ENCODE measurements around the gene SLC25A1. TPM values are rescaled to one million over a fixed set of nuclear protein-coding genes. Genes with fewer than 3 reads are reported as not detected.

The SLC25A1 gene
- total and polyA plus RNA-seq, 2 donors: 15.3 to 18.5 TPM

DNA sequence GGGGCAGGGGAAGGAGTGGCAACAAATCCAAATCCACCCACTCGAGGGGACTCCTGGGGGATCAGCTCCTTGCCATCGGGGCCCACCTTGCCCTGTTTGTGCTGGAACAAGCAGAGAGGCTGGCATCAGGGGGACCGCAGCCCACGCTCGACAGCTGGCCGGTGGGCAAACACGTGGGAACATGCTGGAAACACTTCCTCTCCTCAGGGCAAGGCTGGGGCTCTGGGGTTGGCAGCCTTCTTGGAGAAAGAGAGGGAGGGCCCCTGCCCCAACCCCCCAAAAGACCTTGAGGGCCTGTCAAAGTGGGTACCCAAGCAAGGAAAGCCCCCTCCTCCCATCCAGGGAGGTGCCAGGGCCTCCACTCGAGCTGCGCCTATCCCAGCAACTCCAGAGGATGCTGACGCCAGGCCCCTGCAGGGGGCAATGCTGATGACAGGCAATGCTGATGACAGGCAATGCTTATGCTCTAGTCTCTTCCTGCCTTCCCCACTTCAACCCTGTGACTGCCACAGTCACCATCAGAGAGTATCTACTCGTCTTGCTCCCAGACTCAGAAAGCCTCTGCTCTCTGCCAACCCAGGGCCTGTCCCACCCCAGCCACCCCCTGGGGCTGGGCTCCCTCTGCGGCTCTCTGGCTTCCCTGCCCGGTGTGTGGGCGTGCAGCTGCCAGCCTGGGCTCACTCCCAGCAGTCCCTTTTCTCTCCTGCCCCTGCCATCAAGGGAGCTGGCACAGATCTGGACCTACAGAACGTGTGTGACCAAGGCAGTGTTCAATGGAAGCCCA, 40.1 kb downstream of the SLC25A1 start:
- WGBS: 98% methylated on average over 15 of the region's 15 CpGs
- Histone ChIP-seq H3K27me3 (ENCODE audit: control insufficient read depth in 2 of 2, insufficient read depth in 1 of 2, low read length in 1 of 2) (no peaks in the 10 kb centered on the region), H3K4me3 (ENCODE audit: low read length in 2 of 2) (no peak overlapping the region), H3K4me1 (ENCODE audit: control insufficient read depth in 2 of 2, insufficient read depth in 2 of 2, low read length in 2 of 2) (peaks cover 3 to 4% of the 10 kb centered on the region in 2 donors), H3K27ac (ENCODE audit: low read depth in 1 of 2, low read length in 1 of 2) (peak overlapping the region in 1 of 2 donors; percentile 8), H3K9me3 (ENCODE audit: control insufficient read depth in 2 of 2, insufficient read depth in 1 of 2, low read length in 1 of 2) (no peaks in the 10 kb centered on the region), H3K36me3 (ENCODE audit: control insufficient read depth in 2 of 2, insufficient read depth in 2 of 2, low read length in 1 of 2) (peaks cover 78 to 89% of the 10 kb centered on the region in 2 donors)
- DNase-seq (ENCODE audit: low read depth in 6 of 9, low spot score in 9 of 9): no peak

- Histone ChIP-seq H3K36me3 (ENCODE audit: control insufficient read depth in 2 of 2, insufficient read depth in 2 of 2, low read length in 1 of 2) (peaks cover 84 to 97% of the 10 kb centered on the region in 2 donors), H3K27me3 (ENCODE audit: control insufficient read depth in 2 of 2, insufficient read depth in 1 of 2, low read length in 1 of 2) (no peaks in the 10 kb centered on the region), H3K27ac (ENCODE audit: low read depth in 1 of 2, low read length in 1 of 2) (no peak overlapping the region), H3K4me1 (ENCODE audit: control insufficient read depth in 2 of 2, insufficient read depth in 2 of 2, low read length in 2 of 2) (no peaks in the 10 kb centered on the region), H3K9me3 (ENCODE audit: control insufficient read depth in 2 of 2, insufficient read depth in 1 of 2, low read length in 1 of 2) (no peaks in the 10 kb centered on the region), H3K4me3 (ENCODE audit: low read length in 2 of 2) (no peak overlapping the region)
- DNase-seq (ENCODE audit: low read depth in 6 of 9, low spot score in 9 of 9): no peak
- 98% methylated on average over 11 of the region's 11 CpGs for whole genome bisulfite sequencing
These were observed 40.9 kb downstream of the SLC25A1 start for GRCh38 chr22:19137384-19138216.

DNA sequence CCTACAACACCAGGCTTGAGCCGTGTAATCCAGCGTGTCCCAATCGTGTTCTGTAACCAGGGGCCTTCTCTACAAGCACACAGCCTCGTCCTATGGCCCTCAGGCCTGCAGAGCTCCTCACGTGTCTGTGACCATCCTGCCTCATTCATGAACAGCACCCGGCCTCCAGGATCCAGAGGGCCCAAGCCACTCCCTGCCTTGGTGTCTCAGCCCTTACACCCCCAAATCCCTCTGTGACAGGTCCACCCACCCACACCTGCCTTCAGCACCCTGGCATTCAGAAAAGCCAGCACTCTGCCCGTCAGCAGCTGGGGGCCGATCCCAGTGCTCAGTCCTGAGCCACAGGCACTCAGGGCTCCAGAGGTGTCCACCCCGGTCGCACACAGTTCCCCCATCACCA, 41.6 kb downstream of the SLC25A1 start:
- WGBS: 97% methylated on average over 10 of the region's 10 CpGs
- Histone ChIP-seq H3K36me3 (ENCODE audit: control insufficient read depth in 2 of 2, insufficient read depth in 2 of 2, low read length in 1 of 2) (peaks cover 80 to 96% of the 10 kb centered on the region in 2 donors), H3K27me3 (ENCODE audit: control insufficient read depth in 2 of 2, insufficient read depth in 1 of 2, low read length in 1 of 2) (no peaks in the 10 kb centered on the region), H3K4me1 (ENCODE audit: control insufficient read depth in 2 of 2, insufficient read depth in 2 of 2, low read length in 2 of 2) (no peaks in the 10 kb centered on the region), H3K9me3 (ENCODE audit: control insufficient read depth in 2 of 2, insufficient read depth in 1 of 2, low read length in 1 of 2) (no peaks in the 10 kb centered on the region), H3K27ac (ENCODE audit: low read depth in 1 of 2, low read length in 1 of 2) (no peak overlapping the region), H3K4me3 (ENCODE audit: low read length in 2 of 2) (no peak overlapping the region)
- DNase-seq (ENCODE audit: low read depth in 6 of 9, low spot score in 9 of 9): no peak

DNA sequence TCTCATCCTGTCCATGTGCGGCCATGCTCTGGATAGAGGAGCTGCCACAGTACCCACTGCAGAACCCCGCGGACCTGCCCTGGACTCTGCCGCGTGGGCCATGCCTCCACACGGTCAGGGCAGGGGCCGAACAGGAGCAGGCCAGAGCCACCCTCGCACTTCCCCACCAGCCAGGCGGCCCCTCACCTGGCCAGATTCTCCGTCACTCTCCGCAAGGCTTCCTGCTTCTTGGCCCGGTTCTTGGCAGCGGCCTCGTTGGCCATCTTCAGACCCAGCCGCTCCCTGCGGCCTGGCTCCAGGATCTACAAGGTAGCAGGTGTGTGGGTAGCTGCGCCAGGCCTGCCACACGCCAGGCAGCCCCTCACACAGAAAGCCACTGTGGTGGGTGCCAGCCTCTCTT, 43.7 kb downstream of the SLC25A1 start:
- DNase-seq (ENCODE audit: low read depth in 6 of 9, low spot score in 9 of 9): no peak
- Histone ChIP-seq H3K4me1 (ENCODE audit: control insufficient read depth in 2 of 2, insufficient read depth in 2 of 2, low read length in 2 of 2) (no peaks in the 10 kb centered on the region), H3K36me3 (ENCODE audit: control insufficient read depth in 2 of 2, insufficient read depth in 2 of 2, low read length in 1 of 2) (peaks cover 60 to 86% of the 10 kb centered on the region in 2 donors), H3K27me3 (ENCODE audit: control insufficient read depth in 2 of 2, insufficient read depth in 1 of 2, low read length in 1 of 2) (no peaks in the 10 kb centered on the region), H3K27ac (ENCODE audit: low read depth in 1 of 2, low read length in 1 of 2) (no peak overlapping the region), H3K4me3 (ENCODE audit: low read length in 2 of 2) (no peak overlapping the region), H3K9me3 (ENCODE audit: control insufficient read depth in 2 of 2, insufficient read depth in 1 of 2, low read length in 1 of 2) (no peaks in the 10 kb centered on the region)
- WGBS: 92% methylated on average over 18 of the region's 18 CpGs

DNA sequence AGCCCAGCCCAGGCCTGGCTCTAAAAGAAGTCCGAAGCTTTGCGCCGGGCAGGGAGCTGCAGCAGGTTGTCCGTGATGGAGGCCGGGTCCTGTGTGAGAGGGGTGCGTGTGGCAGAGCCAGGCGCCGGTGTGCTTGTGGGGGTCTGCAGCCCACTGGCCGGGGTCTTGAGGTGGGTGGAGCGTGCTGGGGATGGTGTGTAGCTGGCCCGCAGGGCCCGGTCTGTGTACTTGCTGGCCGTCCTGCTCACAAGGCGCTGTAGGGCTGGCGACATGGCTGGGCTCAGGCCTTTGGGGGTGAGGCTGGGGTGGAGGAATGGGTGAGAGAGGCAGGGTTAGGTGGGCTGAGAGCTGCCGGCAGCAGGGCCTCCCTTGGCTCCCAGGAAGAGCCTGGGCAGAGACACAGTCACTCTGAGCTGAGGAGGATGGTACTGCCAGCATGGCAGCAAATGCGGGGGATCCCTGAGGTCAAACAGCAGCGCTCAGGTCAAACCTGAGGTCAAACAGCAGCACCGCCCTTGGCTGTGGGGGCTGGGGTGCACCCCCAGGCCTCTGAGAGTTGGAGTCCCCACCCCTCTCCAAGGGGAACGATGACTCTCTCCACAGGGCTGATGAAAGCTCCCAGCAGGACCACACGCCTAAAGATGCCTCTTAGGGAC, 44.2 kb downstream of the SLC25A1 start:
- Histone ChIP-seq H3K27ac (ENCODE audit: low read depth in 1 of 2, low read length in 1 of 2) (no peak overlapping the region), H3K27me3 (ENCODE audit: control insufficient read depth in 2 of 2, insufficient read depth in 1 of 2, low read length in 1 of 2) (no peaks in the 10 kb centered on the region), H3K4me3 (ENCODE audit: low read length in 2 of 2) (no peak overlapping the region), H3K9me3 (ENCODE audit: control insufficient read depth in 2 of 2, insufficient read depth in 1 of 2, low read length in 1 of 2) (no peaks in the 10 kb centered on the region), H3K4me1 (ENCODE audit: control insufficient read depth in 2 of 2, insufficient read depth in 2 of 2, low read length in 2 of 2) (no peaks in the 10 kb centered on the region), H3K36me3 (ENCODE audit: control insufficient read depth in 2 of 2, insufficient read depth in 2 of 2, low read length in 1 of 2) (peaks cover 55 to 80% of the 10 kb centered on the region in 2 donors)
- WGBS: 98% methylated on average over 21 of the region's 21 CpGs
- DNase-seq (ENCODE audit: low read depth in 6 of 9, low spot score in 9 of 9): no peak

- Histone ChIP-seq H3K27ac (ENCODE audit: low read depth in 1 of 2, low read length in 1 of 2) (no peak overlapping the region), H3K4me1 (ENCODE audit: control insufficient read depth in 2 of 2, insufficient read depth in 2 of 2, low read length in 2 of 2) (no peaks in the 10 kb centered on the region), H3K4me3 (ENCODE audit: low read length in 2 of 2) (no peak overlapping the region), H3K9me3 (ENCODE audit: control insufficient read depth in 2 of 2, insufficient read depth in 1 of 2, low read length in 1 of 2) (no peaks in the 10 kb centered on the region), H3K27me3 (ENCODE audit: control insufficient read depth in 2 of 2, insufficient read depth in 1 of 2, low read length in 1 of 2) (no peaks in the 10 kb centered on the region), H3K36me3 (ENCODE audit: control insufficient read depth in 2 of 2, insufficient read depth in 2 of 2, low read length in 1 of 2) (peaks cover 47 to 73% of the 10 kb centered on the region in 2 donors)
- DNase-seq (ENCODE audit: low read depth in 6 of 9, low spot score in 9 of 9): no peak
- WGBS: 99% methylated on average over 13 of the region's 13 CpGs
These were observed 45.0 kb downstream of the SLC25A1 start for GRCh38 chr22:19133561-19133960.

- no peaks in the 10 kb centered on the region for H3K27me3 ChIP-seq (ENCODE audit: control insufficient read depth in 2 of 2, insufficient read depth in 1 of 2, low read length in 1 of 2)
- WGBS: 97% methylated on average over 9 of the region's 9 CpGs
- H3K9me3 ChIP-seq (ENCODE audit: control insufficient read depth in 2 of 2, insufficient read depth in 1 of 2, low read length in 1 of 2): no peaks in the 10 kb centered on the region
- no peak overlapping the region for H3K4me3 ChIP-seq (ENCODE audit: low read length in 2 of 2)
- no peaks in the 10 kb centered on the region for H3K4me1 ChIP-seq (ENCODE audit: control insufficient read depth in 2 of 2, insufficient read depth in 2 of 2, low read length in 2 of 2)
- H3K27ac ChIP-seq (ENCODE audit: low read depth in 1 of 2, low read length in 1 of 2): no peak overlapping the region
- DNase-seq (ENCODE audit: low read depth in 6 of 9, low spot score in 9 of 9): no peak
- peaks cover 40 to 66% of the 10 kb centered on the region in 2 donors for H3K36me3 ChIP-seq (ENCODE audit: control insufficient read depth in 2 of 2, insufficient read depth in 2 of 2, low read length in 1 of 2)
These were observed 45.7 kb downstream of the SLC25A1 start for GRCh38 chr22:19132693-19133400.

- DNase-seq (ENCODE audit: low read depth in 6 of 9, low spot score in 9 of 9): no peak
- Histone ChIP-seq H3K9me3 (ENCODE audit: control insufficient read depth in 2 of 2, insufficient read depth in 1 of 2, low read length in 1 of 2) (no peaks in the 10 kb centered on the region), H3K4me1 (ENCODE audit: control insufficient read depth in 2 of 2, insufficient read depth in 2 of 2, low read length in 2 of 2) (no peaks in the 10 kb centered on the region), H3K4me3 (ENCODE audit: low read length in 2 of 2) (no peak overlapping the region), H3K27ac (ENCODE audit: low read depth in 1 of 2, low read length in 1 of 2) (no peak overlapping the region), H3K27me3 (ENCODE audit: control insufficient read depth in 2 of 2, insufficient read depth in 1 of 2, low read length in 1 of 2) (no peaks in the 10 kb centered on the region), H3K36me3 (ENCODE audit: control insufficient read depth in 2 of 2, insufficient read depth in 2 of 2, low read length in 1 of 2) (peaks cover 33 to 59% of the 10 kb centered on the region in 2 donors)
- WGBS: 97% methylated on average over 20 of the region's 20 CpGs
These were observed 46.4 kb downstream of the SLC25A1 start for GRCh38 chr22:19132153-19132552.
